Suprapubic skin (tissue), 4 donors: Measurements from ENCODE around the gene H6PD. TPM values are rescaled to one million over a fixed set of nuclear protein-coding genes. Genes with fewer than 3 reads are reported as not detected.

Experiments used
- DNase-seq, 2 donors: peaks; one replicate each; pipeline ENCODE4 v3.0.0-alpha.2; 2019; ENCODE audit warnings: low spot score in 2 of 2
- H3K27ac ChIP-seq: fragments of 200-600 bp; sonication (generic); one replicate; pipeline ENCODE4 v1.5.1; 2019
- H3K27me3 ChIP-seq: fragments of 200-600 bp; sonication (generic); one replicate; pipeline ENCODE4 v1.5.1; 2019
- H3K36me3 ChIP-seq: fragments of 200-600 bp; sonication (generic); one replicate; pipeline ENCODE4 v1.5.1; 2019
- H3K4me1 ChIP-seq: fragments of 200-600 bp; sonication (generic); one replicate; pipeline ENCODE4 v1.5.1; 2019
- H3K4me3 ChIP-seq: fragments of 200-600 bp; sonication (generic); one replicate; pipeline ENCODE4 v1.5.1; 2019; ENCODE audit warnings: mild to moderate bottlenecking
- H3K9me3 ChIP-seq: fragments of 200-600 bp; sonication (generic); one replicate; pipeline ENCODE4 v1.5.1; 2019
- EP300 ChIP-seq: sonication (generic); formaldehyde crosslinking; IDR thresholded peaks from one replicate; pipeline ENCODE4 v1.6.1; 2017; ENCODE audit warnings: antibody characterized with exemption
- POLR2A ChIP-seq, 2 donors: fragments of 450-650 bp; IDR thresholded peaks; one replicate each; pipeline ENCODE4 v1.6.1; 2017; ENCODE audit warnings: antibody characterized with exemption in 2 of 2, mild to moderate bottlenecking in 2 of 2, moderate library complexity in 2 of 2
- POLR2AphosphoS5 ChIP-seq, 3 donors: sonication (generic); formaldehyde crosslinking; IDR thresholded peaks; one replicate each; pipeline ENCODE4 v1.6.1; 2017; ENCODE audit warnings: antibody characterized with exemption in 3 of 3
- WGBS: methylation state at CpG from one replicate; pipeline ENCODE4 v1.1.5; 2018; 5-methylcytosine and 5-hydroxymethylcytosine counted together
- total RNA-seq, 4 donors: library from RNA; depleted of rRNA; stranded (reverse); fragments of >200 nt; gene quantifications; one replicate each; pipeline ENCODE4 v1.1.0, GENCODE V29; 2016
- TF ChIP-seq, protein P1 (sequence below), 2 donors: fragments of 200-600 bp in 1 of 2; fragments of 450-650 bp in 1 of 2; sonication (generic) in 1 of 2; IDR thresholded peaks; one replicate each; pipeline ENCODE4 v1.5.1; 2016 to 2019; ENCODE audit warnings: antibody characterized with exemption in 2 of 2, mild to moderate bottlenecking in 1 of 2, moderate library complexity in 1 of 2

Gene H6PD
- total RNA-seq, 4 donors from 2014 or later, result 83.6 to 130 (median 106) TPM

DNA sequence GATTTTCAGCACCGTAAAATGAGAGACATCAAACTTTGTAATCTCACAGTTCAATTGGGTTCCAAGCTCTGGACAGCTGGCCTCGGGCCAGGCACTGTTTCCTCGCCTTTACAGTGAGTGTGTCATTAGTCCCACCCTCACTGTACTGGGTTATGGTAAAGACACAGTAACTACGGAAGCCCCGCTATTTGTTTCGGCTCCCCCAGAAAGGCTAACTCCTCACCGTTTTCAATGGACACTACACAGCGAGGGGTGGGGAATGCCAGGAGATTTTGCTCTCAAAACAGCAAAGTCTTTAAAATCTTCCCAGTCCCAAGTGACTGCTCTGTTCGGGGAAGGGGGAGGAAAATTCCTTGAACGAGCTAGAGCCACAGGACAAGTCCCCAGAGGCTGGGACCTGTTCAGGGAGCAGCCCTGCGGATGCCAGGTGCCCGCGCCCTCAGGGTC is 57.4 kb downstream of the H6PD start:
- DNase-seq, result no peak
- Histone ChIP-seq H3K4me1 (peaks cover 56% of the 10 kb centered on the region), H3K4me3 (peak overlapping the region; percentile 78), H3K27me3 (no peaks in the 10 kb centered on the region), H3K36me3 (no peaks in the 10 kb centered on the region), H3K9me3 (no peaks in the 10 kb centered on the region), H3K27ac (peak overlapping the region; percentile 93)
- WGBS, result 23% methylated on average over 13 of the region's 13 CpGs
- TF ChIP-seq EP300 (no peak), POLR2AphosphoS5 (IDR thresholded peaks at IDR 0.05) (no peak), POLR2A (IDR thresholded peaks at IDR 0.05) (no peak)
- TF ChIP-seq, protein P1, sequence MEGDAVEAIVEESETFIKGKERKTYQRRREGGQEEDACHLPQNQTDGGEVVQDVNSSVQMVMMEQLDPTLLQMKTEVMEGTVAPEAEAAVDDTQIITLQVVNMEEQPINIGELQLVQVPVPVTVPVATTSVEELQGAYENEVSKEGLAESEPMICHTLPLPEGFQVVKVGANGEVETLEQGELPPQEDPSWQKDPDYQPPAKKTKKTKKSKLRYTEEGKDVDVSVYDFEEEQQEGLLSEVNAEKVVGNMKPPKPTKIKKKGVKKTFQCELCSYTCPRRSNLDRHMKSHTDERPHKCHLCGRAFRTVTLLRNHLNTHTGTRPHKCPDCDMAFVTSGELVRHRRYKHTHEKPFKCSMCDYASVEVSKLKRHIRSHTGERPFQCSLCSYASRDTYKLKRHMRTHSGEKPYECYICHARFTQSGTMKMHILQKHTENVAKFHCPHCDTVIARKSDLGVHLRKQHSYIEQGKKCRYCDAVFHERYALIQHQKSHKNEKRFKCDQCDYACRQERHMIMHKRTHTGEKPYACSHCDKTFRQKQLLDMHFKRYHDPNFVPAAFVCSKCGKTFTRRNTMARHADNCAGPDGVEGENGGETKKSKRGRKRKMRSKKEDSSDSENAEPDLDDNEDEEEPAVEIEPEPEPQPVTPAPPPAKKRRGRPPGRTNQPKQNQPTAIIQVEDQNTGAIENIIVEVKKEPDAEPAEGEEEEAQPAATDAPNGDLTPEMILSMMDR (IDR thresholded peaks at IDR 0.05), result no peak

DNA sequence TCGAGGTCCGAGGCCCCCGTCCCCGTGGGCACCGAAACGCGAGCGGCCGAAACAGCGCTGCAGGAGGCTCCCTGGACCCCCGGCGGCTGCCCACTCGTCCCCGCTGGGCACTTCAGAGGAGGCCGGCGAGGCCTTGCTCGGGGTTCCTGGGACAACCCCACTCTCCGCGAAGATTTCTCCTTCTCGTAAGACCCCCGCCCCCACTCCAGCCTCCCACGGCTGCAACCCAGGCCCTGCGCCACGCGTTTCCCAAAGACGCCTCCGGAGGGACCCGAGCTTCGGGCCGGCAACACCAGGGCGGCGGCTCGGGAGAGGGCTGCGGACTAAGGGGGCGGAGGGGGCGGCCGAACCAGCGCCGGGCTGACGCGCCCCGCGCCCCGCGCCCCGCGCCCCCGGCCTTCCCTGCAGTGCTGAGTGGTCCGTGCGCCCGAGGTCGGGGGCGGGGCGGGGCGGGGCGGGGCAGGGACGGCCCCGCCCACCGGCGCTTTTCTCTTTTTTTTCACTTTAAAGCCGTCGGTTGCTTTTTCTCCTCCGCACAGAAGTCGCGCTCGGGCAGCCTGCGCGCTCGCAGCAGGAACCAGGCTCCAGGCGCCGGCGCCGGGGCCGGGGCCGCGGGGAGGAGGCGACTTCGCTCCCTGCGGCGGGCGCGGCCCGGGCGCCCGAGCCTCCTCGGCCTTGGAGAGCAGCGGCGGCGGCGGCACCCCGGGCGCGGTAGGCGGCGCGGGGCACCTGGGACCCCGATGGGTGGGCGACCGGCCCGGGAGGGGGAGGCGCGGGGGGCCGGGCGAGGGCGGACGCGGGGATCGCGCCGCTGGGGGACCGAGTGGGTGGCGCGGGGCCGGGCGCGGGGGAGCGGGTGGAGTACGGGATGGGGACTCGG is 58.0 kb downstream of the H6PD start, which contains the start of gene SPSB1:
Gene SPSB1 (plus strand): TSS at position 534 of the 880 bp plus-strand sequence. CDS start 62,998 bp downstream, outside the sequence.
- Histone ChIP-seq H3K9me3 (no peaks in the 10 kb centered on the region), H3K27ac (peak within 1 kb of the TSS; percentile 93), H3K27me3 (no peaks in the 10 kb centered on the region), H3K36me3 (no peaks in the 10 kb centered on the region), H3K4me3 (peak within 1 kb of the TSS; percentile 78), H3K4me1 (peaks cover 62% of the 10 kb centered on the region)
- 2% methylated on average over 59 of the region's 119 CpGs for WGBS
- DNase-seq, result peak in 1 of 2 donors; percentile 85
- TF ChIP-seq POLR2A (IDR thresholded peaks at IDR 0.05), result peak; percentile 64 to 85
- no peak for TF ChIP-seq EP300

DNA sequence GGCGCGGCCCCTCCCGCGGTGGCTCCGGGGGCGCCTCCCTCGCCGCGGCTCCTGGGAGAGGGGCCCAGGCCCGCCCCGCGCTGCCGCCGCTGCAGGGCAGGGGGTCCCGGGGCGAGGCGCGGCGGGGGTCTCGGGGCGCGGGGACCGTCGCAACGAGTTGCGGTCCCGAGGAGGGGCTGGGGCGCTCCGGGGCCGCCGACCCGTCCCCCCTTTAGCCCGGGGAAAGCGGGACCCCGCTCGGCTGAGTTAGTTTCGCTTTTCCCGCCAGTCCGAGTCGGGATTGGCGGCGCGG is 58.6 kb downstream of the H6PD start:
- Histone ChIP-seq H3K36me3 (no peaks in the 10 kb centered on the region), H3K27me3 (no peaks in the 10 kb centered on the region), H3K4me1 (peaks cover 63% of the 10 kb centered on the region), H3K27ac (peak overlapping the region; percentile 93), H3K4me3 (peak overlapping the region; percentile 78), H3K9me3 (no peaks in the 10 kb centered on the region)
- no peak for DNase-seq
- TF ChIP-seq EP300 (no peak), POLR2AphosphoS5 (IDR thresholded peaks at IDR 0.05) (no peak), POLR2A (IDR thresholded peaks at IDR 0.05) (no peak)
- TF ChIP-seq, protein P1 (IDR thresholded peaks at IDR 0.05), result no peak
- no CpG with 5 or more reads among the region's 43 CpGs for WGBS

DNA sequence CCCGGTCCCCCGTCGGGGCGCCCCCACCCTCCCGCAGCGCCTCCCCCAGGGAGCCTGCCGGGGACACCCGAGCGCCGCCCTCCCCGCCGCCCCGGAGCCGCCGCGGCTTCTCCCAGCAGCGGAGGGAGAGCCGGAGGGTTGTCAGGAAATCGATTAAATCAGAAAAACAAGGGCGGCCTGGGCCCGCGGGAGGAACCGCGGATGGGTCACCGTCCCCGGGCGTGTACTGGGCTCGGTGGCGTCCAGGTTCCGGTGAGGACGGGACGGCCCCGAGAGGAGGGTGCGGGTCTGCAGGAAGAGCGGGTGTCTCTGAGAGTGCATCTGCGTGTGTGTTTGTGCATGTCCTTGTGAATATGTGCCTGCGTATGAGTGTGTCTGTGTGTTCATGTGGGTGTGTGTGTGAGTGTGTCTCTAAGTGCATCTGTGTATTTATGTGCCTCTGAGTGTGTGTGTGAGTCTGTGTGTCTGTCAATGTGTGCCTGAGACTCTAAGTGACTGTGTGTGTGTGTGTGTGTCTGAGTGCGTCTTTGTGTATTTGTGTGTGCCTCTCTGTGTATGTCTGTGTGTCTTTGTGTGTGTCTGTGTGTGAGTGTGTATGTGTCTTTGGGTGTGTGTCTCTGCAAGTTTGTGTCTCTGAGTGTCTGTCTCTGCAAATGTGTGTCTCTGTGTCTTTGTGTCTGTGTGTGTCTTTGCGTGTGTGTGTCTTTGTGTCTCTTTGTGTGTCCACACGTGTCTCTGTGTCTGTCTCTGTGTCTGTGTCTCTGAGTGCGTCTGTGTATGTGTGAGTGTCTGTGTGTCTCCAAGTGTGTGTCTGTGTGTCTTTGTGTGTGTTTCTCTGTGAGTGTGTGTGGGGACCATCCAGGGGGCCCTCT is 59.2 kb downstream of the H6PD start:
- DNase-seq, result no peak
- 6% methylated on average over 22 of the region's 41 CpGs for WGBS

DNA sequence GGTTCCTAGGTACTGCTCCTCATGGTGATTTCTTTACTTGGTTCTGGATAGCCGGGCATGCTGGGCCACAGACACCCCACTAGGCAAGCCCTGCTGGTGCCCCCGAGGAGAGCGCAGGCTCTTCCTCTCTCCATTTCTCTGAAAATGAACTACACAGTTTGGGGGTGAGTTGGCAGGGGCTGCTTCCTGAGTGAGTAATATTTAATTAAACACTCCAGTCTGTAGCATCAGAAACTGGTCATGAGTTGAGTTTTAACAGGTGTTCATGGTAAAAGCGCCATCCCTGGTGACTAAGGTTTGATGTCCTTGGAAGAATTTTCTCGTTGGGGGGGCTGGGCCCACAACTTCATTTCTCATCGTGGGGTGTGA is 59.8 kb downstream of the H6PD start:
- peaks cover 63% of the 10 kb centered on the region for H3K4me1 ChIP-seq
- H3K36me3 ChIP-seq, result no peaks in the 10 kb centered on the region
- peak overlapping the region; percentile 78 for H3K4me3 ChIP-seq
- DNase-seq, result no peak
- H3K27me3 ChIP-seq, result no peaks in the 10 kb centered on the region
- TF ChIP-seq POLR2AphosphoS5 (IDR thresholded peaks at IDR 0.05) (no peak), POLR2A (IDR thresholded peaks at IDR 0.05) (no peak), EP300 (no peak)
- TF ChIP-seq, protein P1 (IDR thresholded peaks at IDR 0.05), result no peak
- WGBS, result 39% methylated on average over 3 of the region's 6 CpGs
- no peaks in the 10 kb centered on the region for H3K9me3 ChIP-seq
- peak overlapping the region; percentile 93 for H3K27ac ChIP-seq

More for the DNA sequence above, 59.2 kb downstream of the H6PD start:
- Histone ChIP-seq H3K27me3 (no peaks in the 10 kb centered on the region), H3K27ac (peak overlapping the region; percentile 93), H3K4me3 (peak overlapping the region; percentile 78), H3K36me3 (no peaks in the 10 kb centered on the region), H3K4me1 (peaks cover 63% of the 10 kb centered on the region), H3K9me3 (no peaks in the 10 kb centered on the region)
- no peak for TF ChIP-seq EP300
- TF ChIP-seq, protein P1 (IDR thresholded peaks at IDR 0.05), result no peak
- no peak for TF ChIP-seq POLR2A (IDR thresholded peaks at IDR 0.05)
- TF ChIP-seq POLR2AphosphoS5 (IDR thresholded peaks at IDR 0.05), result no peak
